Activated naive CD4-positive, alpha-beta T cell (primary cell): ENCODE data around the gene CTF1.
"Not testable (repeated sequence)": the region's sequence is repeated elsewhere in the genome, so short reads cannot be mapped to it uniquely, and the experiment has no call there.

Experiments used
- DNase-seq, 4 experiments: peaks; one replicate each; lab custom pipeline; 2025; lab: John Stamatoyannopoulos, UW

Gene CTF1

GRCh38 chr16:30931068-30931650, 34.7 kb downstream of the CTF1 start:
- DNase-seq: no peak

GRCh38 chr16:30934827-30935557, 38.6 kb downstream of the CTF1 start:
- no peak for DNase-seq

- DNase-seq: no peak
Observed at GRCh38 chr16:30937692-30938091, 41.3 kb downstream of the CTF1 start.

GRCh38 chr16:30939571-30939970, 43.2 kb downstream of the CTF1 start:
- DNase-seq: not testable (repeated sequence)

- peak in 3 of 4 experiments; percentile 9 to 40 (median 25) for DNase-seq
Observed at GRCh38 chr16:30941600-30942425, 45.4 kb downstream of the CTF1 start.

GRCh38 chr16:30942426-30942806, 46.0 kb downstream of the CTF1 start:
- no peak for DNase-seq

GRCh38 chr16:30944352-30944751, 47.9 kb downstream of the CTF1 start:
- no peak for DNase-seq

- DNase-seq: no peak
Observed at GRCh38 chr16:30946671-30947540, 50.5 kb downstream of the CTF1 start.

GRCh38 chr16:30947541-30947858, 51.1 kb downstream of the CTF1 start:
- no peak for DNase-seq

- DNase-seq: no peak
Observed at GRCh38 chr16:30947859-30948666, 51.6 kb downstream of the CTF1 start.

GRCh38 chr16:30948667-30949649, 52.5 kb downstream of the CTF1 start, which contains the start of gene ORAI3:
TSS of gene ORAI3 (plus strand) at chr16:30949068. CDS start at chr16:30949290, 222 bp downstream.
- DNase-seq: peak in 1 of 4 experiments; percentile 32

GRCh38 chr16:30949650-30950515, 53.5 kb downstream of the CTF1 start:
- peak in 1 of 4 experiments; percentile 17 for DNase-seq

GRCh38 chr16:30950516-30951065, 54.2 kb downstream of the CTF1 start:
- no peak for DNase-seq

GRCh38 chr16:30951193-30951592, 54.8 kb downstream of the CTF1 start:
- no peak for DNase-seq

- no peak for DNase-seq
Observed at GRCh38 chr16:30951750-30952149, 55.3 kb downstream of the CTF1 start.

GRCh38 chr16:30953111-30953510, 56.7 kb downstream of the CTF1 start:
- no peak for DNase-seq
